ENCODE measurements around the gene USP13. TPM values are rescaled to one million over a fixed set of nuclear protein-coding genes. Genes with fewer than 3 reads are reported as not detected.
"Not testable (repeated sequence)": the region's sequence is repeated elsewhere in the genome, so short reads cannot be mapped to it uniquely, and the experiment has no call there.

The USP13 gene
- total RNA-seq, 2 donors from 2014 or later: 6.5 to 10.3 TPM

- H3K27ac Mint-ChIP-seq: no peak overlapping the region
- ATAC-seq: no peak
- no peak for DNase-seq (ENCODE audit: low spot score in 2 of 2)
Observed at GRCh38 chr3:179739816-179740594, 87.2 kb downstream of the USP13 start.

DNA sequence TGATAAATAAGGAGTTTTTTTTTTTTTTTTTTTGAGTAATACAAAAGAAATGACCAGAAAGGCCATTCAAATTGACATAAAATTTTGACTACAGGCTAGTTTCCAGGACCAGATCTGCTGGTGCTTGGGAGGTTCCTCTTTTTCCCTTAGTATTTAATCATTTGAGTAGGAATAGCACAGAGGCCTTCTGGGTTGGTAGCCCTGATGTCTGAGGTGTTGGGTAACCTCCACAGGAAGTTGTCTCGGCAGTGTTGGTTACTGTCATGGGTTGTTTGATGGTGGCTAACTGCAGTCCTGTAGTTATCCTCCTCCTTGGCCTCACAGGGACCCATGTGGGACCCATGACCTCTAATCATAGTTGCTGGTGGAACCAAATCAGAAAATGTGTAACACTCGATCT is 91.1 kb downstream of the USP13 start:
- no peak for ATAC-seq
- Mint-ChIP-seq H3K36me3 (peaks cover 5 to 12% of the 10 kb centered on the region in 2 donors), H3K27ac (peak overlapping the region in 1 of 2 donors; percentile 22), H3K9me3 (no peaks in the 10 kb centered on the region)
- DNase-seq (ENCODE audit: low spot score in 2 of 2): no peak

More at GRCh38 chr3:179739816-179740594, 87.2 kb downstream of the USP13 start:
- Mint-ChIP-seq H3K36me3 (peaks cover 5 to 12% of the 10 kb centered on the region in 2 donors), H3K9me3 (no peaks in the 10 kb centered on the region)

DNA sequence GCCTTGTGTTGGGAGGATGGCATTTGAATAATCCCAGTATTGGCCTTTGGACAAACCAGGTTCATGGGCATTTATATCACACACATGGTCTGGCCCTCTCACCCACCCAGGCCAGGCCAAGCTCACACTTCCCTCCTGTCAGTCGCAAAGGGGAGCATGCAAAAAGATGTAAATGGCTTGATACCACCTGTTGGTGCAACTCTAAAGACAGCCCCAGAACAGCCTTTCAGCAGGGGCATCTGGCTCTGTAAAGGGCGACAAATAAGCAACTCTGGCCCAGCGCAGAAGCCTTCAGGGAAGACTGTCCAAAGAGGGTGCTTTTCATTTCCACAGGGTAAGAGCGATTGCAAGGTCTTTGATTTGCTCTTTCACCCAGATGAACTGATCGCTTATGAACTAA is 91.8 kb downstream of the USP13 start:
- no peak for DNase-seq (ENCODE audit: low spot score in 2 of 2)

DNA sequence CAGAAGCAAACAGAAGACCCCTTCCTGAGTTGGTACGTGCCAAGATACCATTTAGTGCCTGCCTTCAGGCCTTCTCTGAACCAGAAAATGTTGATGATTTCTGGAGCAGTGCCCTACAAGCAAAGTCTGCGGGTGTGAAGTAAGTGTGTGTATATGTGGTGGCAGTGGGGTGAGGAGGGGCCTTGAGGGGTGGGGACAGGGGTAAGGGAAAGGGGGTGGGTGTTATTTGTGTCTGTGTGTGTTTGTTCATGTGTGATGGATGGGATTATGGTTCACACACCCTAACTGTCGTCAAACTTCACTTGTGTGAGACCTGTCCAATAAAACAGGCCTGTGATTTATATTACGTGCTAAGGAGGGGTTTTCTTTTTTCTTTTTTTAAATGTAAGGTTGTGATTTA is 92.2 kb downstream of the USP13 start:
- no peak overlapping the region for H3K27ac Mint-ChIP-seq
- ATAC-seq: no peak
- no peaks in the 10 kb centered on the region for H3K9me3 Mint-ChIP-seq

More for the DNA sequence above, 91.8 kb downstream of the USP13 start:
- Mint-ChIP-seq H3K27ac (no peak overlapping the region), H3K9me3 (no peaks in the 10 kb centered on the region), H3K36me3 (peaks cover 5 to 12% of the 10 kb centered on the region in 2 donors)
- no peak for ATAC-seq

GRCh38 chr3:179745716-179746115 is 92.9 kb downstream of the USP13 start:
- H3K9me3 Mint-ChIP-seq: no peaks in the 10 kb centered on the region
- no peak for DNase-seq (ENCODE audit: low spot score in 2 of 2)
- no peak for ATAC-seq

More for the DNA sequence above, 92.2 kb downstream of the USP13 start:
- DNase-seq (ENCODE audit: low spot score in 2 of 2): no peak
- peaks cover 5 to 12% of the 10 kb centered on the region in 2 donors for H3K36me3 Mint-ChIP-seq

DNA sequence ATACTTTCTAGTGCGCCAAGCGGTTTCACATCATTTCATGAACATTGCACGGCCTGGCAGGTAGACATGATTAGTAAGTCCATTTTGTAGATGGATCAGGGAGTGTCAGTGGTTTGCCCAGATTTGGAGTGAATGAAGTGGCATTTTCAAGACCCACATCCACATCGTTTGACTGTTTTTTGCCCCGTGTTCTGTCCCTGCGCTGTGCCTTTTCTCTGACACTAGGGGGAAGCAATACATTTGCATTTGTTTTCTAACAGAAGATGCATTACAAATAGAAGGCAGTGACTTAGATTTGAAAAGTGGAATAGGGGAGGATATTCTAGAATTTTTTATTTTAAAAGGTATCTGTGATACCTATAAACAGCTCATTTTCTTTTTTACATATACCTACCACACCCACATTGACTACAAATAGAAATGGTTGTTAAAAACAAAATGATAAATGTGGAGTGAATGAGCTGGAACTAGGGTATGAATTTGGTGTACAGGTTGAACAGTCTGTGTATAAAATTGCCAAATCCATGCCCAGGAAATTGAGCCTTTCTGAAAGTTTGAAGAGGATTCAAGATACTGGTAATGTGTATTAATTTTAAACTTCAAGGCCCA is 98.0 kb downstream of the USP13 start:
- peak in 1 of 2 donors; percentile 3 for DNase-seq (ENCODE audit: low spot score in 2 of 2)
- ATAC-seq: no peak

More at GRCh38 chr3:179745716-179746115, 92.9 kb downstream of the USP13 start:
- no peak overlapping the region for H3K27ac Mint-ChIP-seq
- peaks cover 5 to 12% of the 10 kb centered on the region in 2 donors for H3K36me3 Mint-ChIP-seq

DNA sequence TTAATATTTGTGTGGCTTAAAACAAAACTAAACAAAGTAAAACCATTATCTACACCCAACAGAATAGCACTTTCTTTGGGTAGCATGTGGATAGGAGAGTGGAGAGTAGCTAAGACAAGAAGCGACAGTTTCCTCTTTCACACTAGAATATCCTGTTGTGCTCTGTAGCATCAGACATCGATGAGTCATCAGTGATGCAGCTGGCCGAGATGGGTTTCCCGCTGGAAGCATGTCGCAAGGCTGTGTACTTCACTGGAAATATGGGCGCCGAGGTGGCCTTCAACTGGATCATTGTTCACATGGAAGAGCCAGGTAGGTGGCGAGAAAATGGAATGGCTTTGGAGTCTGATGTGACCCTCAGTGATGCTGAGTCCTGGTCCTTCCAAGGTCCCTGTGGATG is 108.1 kb downstream of the USP13 start:
- Mint-ChIP-seq H3K36me3 (peaks cover 8 to 12% of the 10 kb centered on the region in 2 donors), H3K9me3 (no peaks in the 10 kb centered on the region), H3K27ac (no peak overlapping the region)
- ATAC-seq (no peak), DNase-seq (ENCODE audit: low spot score in 2 of 2) (no peak)

More for the DNA sequence above, 98.0 kb downstream of the USP13 start:
- peaks cover 5 to 7% of the 10 kb centered on the region in 2 donors for H3K36me3 Mint-ChIP-seq
- no peak overlapping the region for H3K27ac Mint-ChIP-seq
- H3K9me3 Mint-ChIP-seq: no peaks in the 10 kb centered on the region

DNA sequence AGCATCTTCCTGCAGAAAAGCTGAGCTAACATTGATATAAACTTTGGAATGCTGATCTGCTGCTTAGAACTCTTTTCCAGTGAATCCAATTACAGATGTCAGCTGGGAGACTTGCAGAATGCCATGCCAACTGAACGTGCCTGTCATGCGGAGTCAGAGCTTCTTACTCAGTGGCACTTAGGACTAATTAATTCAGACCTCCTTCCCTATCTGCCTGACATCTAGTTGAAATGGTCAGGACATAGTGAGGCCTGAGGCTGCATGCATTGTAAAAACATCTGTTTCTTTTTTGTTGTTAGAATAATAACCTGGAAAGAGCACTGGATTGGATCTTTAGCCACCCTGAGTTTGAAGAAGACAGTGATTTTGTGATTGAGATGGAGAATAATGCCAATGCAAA is 112.6 kb downstream of the USP13 start:
- Mint-ChIP-seq H3K27ac (no peak overlapping the region), H3K36me3 (peaks cover 7% of the 10 kb centered on the region in 2 donors), H3K9me3 (no peaks in the 10 kb centered on the region)
- DNase-seq (ENCODE audit: low spot score in 2 of 2): no peak
- ATAC-seq: no peak

- no peak overlapping the region for H3K27ac Mint-ChIP-seq
- H3K9me3 Mint-ChIP-seq: no peaks in the 10 kb centered on the region
- ATAC-seq (no peak), DNase-seq (ENCODE audit: low spot score in 2 of 2) (no peak)
- H3K36me3 Mint-ChIP-seq: peaks cover 0 to 5% of the 10 kb centered on the region in 2 donors
Observed at GRCh38 chr3:179766416-179767133, 113.7 kb downstream of the USP13 start.

- no peak for ATAC-seq
- Mint-ChIP-seq H3K9me3 (no peaks in the 10 kb centered on the region), H3K27ac (no peak overlapping the region), H3K36me3 (peaks cover 5% of the 10 kb centered on the region in 2 donors)
- no peak for DNase-seq (ENCODE audit: low spot score in 2 of 2)
Observed at GRCh38 chr3:179768080-179768479, 115.2 kb downstream of the USP13 start.

- no peak for ATAC-seq
- no peaks in the 10 kb centered on the region for H3K9me3 Mint-ChIP-seq
- no peak for DNase-seq (ENCODE audit: low spot score in 2 of 2)
- H3K36me3 Mint-ChIP-seq: peaks cover 16 to 17% of the 10 kb centered on the region in 2 donors
- no peak overlapping the region for H3K27ac Mint-ChIP-seq
Observed at GRCh38 chr3:179769411-179770247, 116.8 kb downstream of the USP13 start.

DNA sequence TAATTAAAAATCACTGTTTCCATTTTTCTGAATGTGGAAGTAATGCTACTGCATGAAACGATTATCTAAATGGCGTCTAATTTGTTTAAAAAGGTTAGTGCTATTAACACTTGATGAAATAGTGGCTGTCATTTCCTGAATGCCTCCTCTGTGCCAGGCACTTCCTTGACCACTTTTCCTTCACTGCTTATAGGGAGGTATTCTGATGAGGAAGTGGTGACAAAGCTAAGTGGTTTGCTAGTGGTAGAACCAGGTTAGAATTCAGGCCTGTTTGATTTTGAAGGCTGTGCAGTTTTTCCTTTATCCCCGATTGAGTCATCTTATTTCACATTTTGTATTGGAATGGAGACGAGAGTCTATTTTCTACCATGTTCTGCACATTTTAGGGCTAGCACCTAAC is 119.0 kb downstream of the USP13 start:
- H3K36me3 Mint-ChIP-seq: peaks cover 18 to 22% of the 10 kb centered on the region in 2 donors
- no peaks in the 10 kb centered on the region for H3K9me3 Mint-ChIP-seq
- ATAC-seq: no peak
- no peak overlapping the region for H3K27ac Mint-ChIP-seq
- DNase-seq (ENCODE audit: low spot score in 2 of 2): no peak

GRCh38 chr3:179772297-179772696 is 119.5 kb downstream of the USP13 start:
- DNase-seq (ENCODE audit: low spot score in 2 of 2) (no peak), ATAC-seq (no peak)
- Mint-ChIP-seq H3K27ac (no peak overlapping the region), H3K36me3 (peaks cover 18 to 22% of the 10 kb centered on the region in 2 donors), H3K9me3 (no peaks in the 10 kb centered on the region)

GRCh38 chr3:179775416-179776122 is 122.7 kb downstream of the USP13 start:
- DNase-seq (ENCODE audit: low spot score in 2 of 2) (no peak), ATAC-seq (no peak)
- H3K36me3 Mint-ChIP-seq: peaks cover 36 to 37% of the 10 kb centered on the region in 2 donors
- no peak overlapping the region for H3K27ac Mint-ChIP-seq
- peaks cover 3 to 5% of the 10 kb centered on the region in 2 donors for H3K9me3 Mint-ChIP-seq

GRCh38 chr3:179782841-179783240 is 130.0 kb downstream of the USP13 start:
- H3K27ac Mint-ChIP-seq; DNase-seq (ENCODE audit: low spot score in 2 of 2); H3K9me3 Mint-ChIP-seq; ATAC-seq: not testable (repeated sequence)
- H3K36me3 Mint-ChIP-seq: peaks cover 16 to 23% of the 10 kb centered on the region in 2 donors

DNA sequence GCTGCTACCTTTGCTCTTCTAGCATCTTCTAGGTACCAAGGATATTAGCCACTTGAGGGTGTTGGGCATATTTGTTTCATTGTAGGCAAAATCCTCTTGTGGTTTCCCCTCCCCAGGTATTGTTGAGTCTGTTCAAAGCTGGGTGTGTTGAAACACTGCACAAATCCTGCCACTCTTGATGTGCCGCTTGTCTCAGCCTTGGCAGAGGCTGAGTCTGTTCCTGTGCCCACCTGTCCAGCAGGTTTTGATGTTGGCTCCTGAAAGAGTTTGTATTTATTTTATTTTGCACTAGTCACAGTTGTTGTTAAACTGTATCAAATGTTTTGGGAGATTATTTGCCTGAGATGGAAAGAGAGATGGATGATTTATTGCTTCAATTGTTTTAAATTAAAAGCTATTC is 136.2 kb downstream of the USP13 start:
- ATAC-seq: no peak
- peaks cover 0 to 4% of the 10 kb centered on the region in 2 donors for H3K9me3 Mint-ChIP-seq
- no peak overlapping the region for H3K27ac Mint-ChIP-seq
- H3K36me3 Mint-ChIP-seq: peaks cover 1 to 4% of the 10 kb centered on the region in 2 donors
- DNase-seq (ENCODE audit: low spot score in 2 of 2): no peak

Measured in activated naive CD4-positive, alpha-beta T cell treated with anti-CD3 and anti-CD28 coated beads, Interleukin-2, amount 50 U/mL, for 72 hours (primary cell).